A549 treated with AZD9567 at 1 μM for 4 hours (cell line): Measurements from ENCODE around the gene FTSJ1. TPM values are rescaled to one million over a fixed set of nuclear protein-coding genes. Genes with fewer than 3 reads are reported as not detected.

ENCODE experiments used
- total RNA-seq: library from RNA; stranded (reverse); fragments of 200-300 nt; extraction: Qiagen RNA extraction; gene quantifications from 5 replicates; pipeline ENCODE4 v1.2.3, GENCODE V29; 2022; ENCODE audit not compliant: insufficient read depth

The FTSJ1 gene
- total RNA-seq: 69.3 to 81.1 TPM (median 71.8 TPM) in 5 replicates

DNA sequence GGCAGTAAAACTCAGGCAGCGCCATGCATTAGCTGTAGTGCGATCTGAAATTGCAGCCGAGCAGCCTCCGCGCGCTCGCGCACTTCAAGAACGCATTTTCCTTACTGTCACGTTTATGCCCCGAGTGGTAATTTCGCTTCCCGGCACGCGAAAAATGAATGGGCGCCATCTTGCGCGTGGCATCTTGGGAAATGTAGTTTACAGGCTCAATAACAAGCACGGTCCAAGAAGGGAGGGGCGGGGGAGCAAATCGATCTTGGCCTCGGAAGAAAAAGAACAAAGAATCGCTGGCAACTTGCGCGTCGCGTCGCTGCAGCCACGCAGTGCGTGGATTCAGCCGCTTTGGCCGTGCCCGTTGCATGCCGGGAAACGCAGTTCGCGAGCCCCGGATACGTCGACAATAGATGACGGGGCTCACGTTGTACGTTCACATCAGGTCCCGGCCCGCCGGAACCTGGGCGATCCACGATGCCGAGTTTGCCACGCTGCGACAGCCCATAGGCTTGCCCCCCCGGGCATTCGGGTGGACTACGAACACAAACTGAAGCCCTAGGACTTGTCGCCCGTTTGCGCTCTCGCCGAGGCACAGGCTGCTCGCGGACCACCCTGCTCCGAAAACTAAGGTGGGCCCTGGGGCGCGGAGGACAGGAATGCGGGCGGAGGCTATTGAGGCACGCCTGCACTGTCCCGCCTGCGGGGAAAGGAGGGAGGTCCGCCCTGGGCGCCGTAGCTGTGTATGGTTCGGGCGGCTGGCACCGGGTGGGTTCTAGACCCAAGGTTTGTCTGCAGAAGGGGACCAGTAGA is at the start of gene FTSJ1:
Gene FTSJ1, plus strand, starts transcription at position 426 of the 804 bp plus-strand sequence. CDS start 1,849 bp downstream, outside the sequence.

DNA sequence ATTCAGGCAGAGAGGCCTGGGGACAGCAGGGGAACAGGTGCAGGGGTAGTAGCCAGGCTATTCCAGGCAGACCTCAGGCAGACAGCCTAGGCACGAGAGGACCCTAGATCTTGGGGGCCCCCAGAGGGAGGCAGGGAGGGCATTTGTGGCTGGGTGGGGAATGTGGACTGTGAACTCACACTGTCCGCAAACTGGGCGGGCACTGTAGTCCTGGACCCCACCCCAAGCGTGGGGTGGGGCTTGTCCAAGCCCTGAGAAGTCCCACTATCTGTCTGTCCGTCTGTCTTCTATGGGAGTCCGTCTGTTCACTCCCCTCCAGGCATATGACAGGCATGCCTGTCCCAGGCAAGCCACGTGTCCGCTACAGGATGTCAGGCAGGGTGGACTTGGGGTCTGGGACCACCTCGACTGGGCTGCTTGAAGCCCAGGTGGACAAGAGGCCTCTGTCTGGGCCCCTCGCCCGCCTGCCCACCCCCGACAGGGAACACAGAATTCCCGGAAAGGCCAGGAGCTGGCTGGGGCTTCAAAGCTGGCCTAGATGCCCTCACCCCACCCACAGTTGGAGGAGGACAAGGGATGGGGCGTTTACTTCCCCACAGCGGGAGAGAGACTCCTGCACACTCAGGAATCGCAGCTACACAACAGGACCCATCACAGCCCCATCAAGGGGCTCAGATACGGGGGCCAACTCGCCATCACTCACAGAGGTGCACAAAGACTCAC is 5.7 kb upstream of the FTSJ1 start, which contains the start of gene SLC38A5:
Gene SLC38A5, minus strand, starts transcription at position 151 of the 723 bp plus-strand sequence. CDS start 2,336 bp downstream, outside the sequence.

DNA sequence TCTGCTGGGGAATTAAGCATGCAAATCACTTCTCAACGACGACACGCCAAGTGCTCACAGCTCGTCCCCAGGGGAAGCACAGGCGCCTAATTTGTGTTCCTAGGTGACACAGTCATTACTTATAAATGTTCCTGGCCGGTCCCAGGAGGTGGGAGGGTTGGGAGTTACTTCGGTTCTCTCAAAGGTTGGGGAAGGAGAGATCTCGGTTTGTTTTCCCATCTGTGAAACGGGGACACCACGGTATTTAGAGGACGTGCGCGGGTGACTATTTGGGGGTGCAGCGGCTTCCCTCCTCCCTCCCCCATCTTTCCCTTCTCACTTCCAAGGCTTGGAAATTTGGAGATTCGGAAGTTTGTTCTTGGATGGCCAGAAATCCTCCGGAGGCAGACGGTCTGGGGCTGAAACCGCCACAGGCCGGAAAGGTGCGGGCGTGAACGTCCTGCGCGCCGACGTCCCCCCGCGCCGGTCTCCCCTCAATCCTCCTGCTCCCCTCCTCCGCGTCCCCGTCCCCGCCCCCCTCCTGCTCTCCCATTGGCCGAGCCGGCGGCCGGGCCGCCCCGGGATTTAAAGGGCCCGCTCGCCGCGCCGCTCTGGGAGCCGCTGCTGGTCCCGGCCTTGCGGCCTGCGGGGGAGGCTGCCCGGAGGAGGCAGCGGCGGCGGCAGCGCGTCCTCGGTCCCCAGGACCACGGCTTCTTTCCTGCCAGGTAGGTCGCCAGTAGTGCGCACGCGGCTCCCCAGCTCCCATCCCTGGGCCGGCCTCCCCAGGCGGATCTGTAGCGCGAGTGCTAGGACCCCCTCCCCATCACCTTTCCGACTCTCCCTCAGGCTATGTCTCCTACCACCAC is 32.6 kb downstream of the FTSJ1 start, which contains the start of gene PORCN:
Gene PORCN, plus strand, starts transcription at position 593 of the 845 bp plus-strand sequence. CDS start 829 bp downstream, outside the sequence.

GRCh38 chrX:48521353-48522243 is 45.6 kb downstream of the FTSJ1 start, which contains the start of gene EBP:
EBP (plus strand) TSS chrX:48521808; CDS start chrX:48523772, 1,964 bp downstream.

Other genes starting within 250 kb of the FTSJ1 start
- not detected in 5 replicates for gene SSX1, start 220.8 kb upstream of the FTSJ1 start, total RNA-seq
- gene SSX3, start 119.5 kb upstream of the FTSJ1 start, total RNA-seq: not detected in 5 replicates
- gene SSX4, start 92.7 kb upstream of the FTSJ1 start, total RNA-seq: not detected in 5 replicates
- not detected in 5 replicates for gene SSX4B, start 64.2 kb upstream of the FTSJ1 start, total RNA-seq
- 0.19 to 0.31 TPM (median 0.27 TPM) in 3 of 5 replicates, not detected in the others for gene SLC38A5, start 5.9 kb upstream of the FTSJ1 start, total RNA-seq
- gene PORCN, start 32.8 kb downstream of the FTSJ1 start, total RNA-seq: 13.8 to 17.0 TPM (median 15.7 TPM) in 5 replicates
- gene EBP, start 45.6 kb downstream of the FTSJ1 start, total RNA-seq: 143 to 159 TPM (median 152 TPM) in 5 replicates
- 9.7 to 13.2 TPM (median 11.5 TPM) in 5 replicates for gene TBC1D25, start 63.5 kb downstream of the FTSJ1 start, total RNA-seq
- 319 to 550 TPM (median 376 TPM) in 5 replicates for gene RBM3, start 98.3 kb downstream of the FTSJ1 start, total RNA-seq
- 52.6 to 92.4 TPM (median 87.7 TPM) in 5 replicates for gene WDR13, start 121.3 kb downstream of the FTSJ1 start, total RNA-seq
- gene WAS, start 207.6 kb downstream of the FTSJ1 start, total RNA-seq: 0.31 to 0.52 TPM (median 0.36 TPM) in 4 of 5 replicates, not detected in the other
- 17.9 to 21.6 TPM (median 20.6 TPM) in 5 replicates for gene SUV39H1, start 220.5 kb downstream of the FTSJ1 start, total RNA-seq